Subcutaneous abdominal adipose tissue (tissue), 5 donors: ENCODE results near the gene MED27.
A peak's percentile ranks its signal among the peaks of the same experiment; 100 is the strongest.

Experiments used
- H3K27ac ChIP-seq: one replicate; pipeline ENCODE4 v1.7.0; 2013; ENCODE audit warnings: low read depth, mild to moderate bottlenecking, inconsistent platforms, low read length, moderate library complexity
- H3K27me3 ChIP-seq, 5 donors: one replicate each; pipeline ENCODE4 v1.7.0; 2013; ENCODE audit warnings: low read length in 5 of 5, inconsistent platforms in 1 of 5; ENCODE audit not compliant: control insufficient read depth in 5 of 5, insufficient read depth in 4 of 5
- H3K36me3 ChIP-seq, 5 donors: one replicate each; pipeline ENCODE4 v1.7.0; 2013; ENCODE audit warnings: low read length in 5 of 5; ENCODE audit not compliant: control insufficient read depth in 5 of 5, insufficient read depth in 5 of 5
- H3K4me1 ChIP-seq, 5 donors: one replicate each; pipeline ENCODE4 v1.7.0; 2013; ENCODE audit warnings: low read length in 5 of 5, mild to moderate bottlenecking in 3 of 5, moderate library complexity in 1 of 5; ENCODE audit not compliant: control insufficient read depth in 5 of 5, insufficient read depth in 5 of 5
- H3K4me3 ChIP-seq, 5 donors: one replicate each; pipeline ENCODE4 v1.7.0; 2013; ENCODE audit warnings: low read length in 5 of 5, low read depth in 1 of 5
- H3K9ac ChIP-seq, 5 donors: one replicate each; pipeline ENCODE4 v1.7.0; 2013; ENCODE audit warnings: low read length in 5 of 5, mild to moderate bottlenecking in 4 of 5, moderate library complexity in 3 of 5
- H3K9me3 ChIP-seq, 5 donors: one replicate each; pipeline ENCODE4 v1.7.0; 2013; ENCODE audit warnings: low read length in 5 of 5; ENCODE audit not compliant: control insufficient read depth in 5 of 5
- donor health status: healthy.
- donor health status: healthy.
- donor health status: healthy.
- donor health status: healthy.
- donor health status: healthy.

Gene MED27

GRCh38 chr9:132079391-132080091 is at the start of gene MED27:
Gene MED27 (minus strand): TSS chr9:132079867. CDS start chr9:132079844, 23 bp downstream.
- peak within 1 kb of the TSS; percentile 96 to 100 (median 99) for H3K9ac ChIP-seq
- peaks cover 3 to 21% (median 20%) of the 10 kb centered on the region in 5 donors for H3K4me1 ChIP-seq
- H3K27me3 ChIP-seq: no peaks in the 10 kb centered on the region
- H3K36me3 ChIP-seq: peaks cover 10 to 19% (median 16%) of the 10 kb centered on the region in 5 donors
- H3K4me3 ChIP-seq: peak within 1 kb of the TSS; percentile 86 to 99 (median 97)
- H3K27ac ChIP-seq: peak within 1 kb of the TSS; percentile 46
- H3K9me3 ChIP-seq: no peaks in the 10 kb centered on the region

GRCh38 chr9:132127888-132128534 is 48.3 kb upstream of the MED27 start:
- Histone ChIP-seq H3K4me1 (no peaks in the 10 kb centered on the region), H3K36me3 (no peaks in the 10 kb centered on the region), H3K9me3 (no peaks in the 10 kb centered on the region), H3K4me3 (no peak overlapping the region), H3K27me3 (peaks cover 17 to 65% (median 47%) of the 10 kb centered on the region in 5 donors), H3K27ac (no peak overlapping the region), H3K9ac (no peak overlapping the region)

- H3K4me3 ChIP-seq: no peak overlapping the region
- H3K27me3 ChIP-seq: peaks cover 17 to 63% (median 44%) of the 10 kb centered on the region in 5 donors
These were observed 47.1 kb upstream of the MED27 start for GRCh38 chr9:132126680-132127236.

GRCh38 chr9:132125944-132126679 is 46.4 kb upstream of the MED27 start:
- Histone ChIP-seq H3K27me3 (peaks cover 14 to 58% (median 39%) of the 10 kb centered on the region in 5 donors), H3K4me1 (no peaks in the 10 kb centered on the region), H3K9me3 (no peaks in the 10 kb centered on the region), H3K27ac (no peak overlapping the region), H3K4me3 (no peak overlapping the region), H3K36me3 (no peaks in the 10 kb centered on the region), H3K9ac (no peak overlapping the region)

More at GRCh38 chr9:132126680-132127236, 47.1 kb upstream of the MED27 start:
- Histone ChIP-seq H3K4me1 (no peaks in the 10 kb centered on the region), H3K27ac (no peak overlapping the region), H3K36me3 (no peaks in the 10 kb centered on the region), H3K9me3 (no peaks in the 10 kb centered on the region), H3K9ac (no peak overlapping the region)

GRCh38 chr9:132125361-132125760 is 45.7 kb upstream of the MED27 start:
- H3K27ac ChIP-seq: no peak overlapping the region
- peaks cover 14 to 55% (median 36%) of the 10 kb centered on the region in 5 donors for H3K27me3 ChIP-seq
- H3K9ac ChIP-seq: no peak overlapping the region
- H3K4me1 ChIP-seq: no peaks in the 10 kb centered on the region
- H3K36me3 ChIP-seq: no peaks in the 10 kb centered on the region
- no peak overlapping the region for H3K4me3 ChIP-seq
- H3K9me3 ChIP-seq: no peaks in the 10 kb centered on the region

GRCh38 chr9:132124800-132125199 is 45.1 kb upstream of the MED27 start:
- Histone ChIP-seq H3K27ac (no peak overlapping the region), H3K9me3 (no peaks in the 10 kb centered on the region), H3K4me1 (no peaks in the 10 kb centered on the region), H3K27me3 (peaks cover 14 to 53% (median 34%) of the 10 kb centered on the region in 5 donors), H3K9ac (no peak overlapping the region), H3K36me3 (no peaks in the 10 kb centered on the region), H3K4me3 (no peak overlapping the region)

- Histone ChIP-seq H3K27ac (no peak overlapping the region), H3K9ac (no peak overlapping the region), H3K9me3 (no peaks in the 10 kb centered on the region), H3K36me3 (no peaks in the 10 kb centered on the region), H3K4me3 (no peak overlapping the region), H3K27me3 (peaks cover 3 to 34% (median 27%) of the 10 kb centered on the region in 5 donors), H3K4me1 (no peaks in the 10 kb centered on the region)
These were observed 41.4 kb upstream of the MED27 start for GRCh38 chr9:132121021-132121420.

- Histone ChIP-seq H3K27me3 (peaks cover 0 to 18% (median 14%) of the 10 kb centered on the region in 5 donors), H3K36me3 (no peaks in the 10 kb centered on the region), H3K4me3 (no peak overlapping the region), H3K4me1 (no peaks in the 10 kb centered on the region), H3K27ac (no peak overlapping the region), H3K9me3 (no peaks in the 10 kb centered on the region), H3K9ac (no peak overlapping the region)
These were observed 38.0 kb upstream of the MED27 start for GRCh38 chr9:132117694-132118093.

GRCh38 chr9:132116583-132116982 is 36.9 kb upstream of the MED27 start:
- no peaks in the 10 kb centered on the region for H3K4me1 ChIP-seq
- H3K27me3 ChIP-seq: peaks cover 0 to 15% (median 9%) of the 10 kb centered on the region in 5 donors
- no peak overlapping the region for H3K9ac ChIP-seq
- H3K9me3 ChIP-seq: no peaks in the 10 kb centered on the region
- H3K4me3 ChIP-seq: no peak overlapping the region
- H3K27ac ChIP-seq: no peak overlapping the region
- no peaks in the 10 kb centered on the region for H3K36me3 ChIP-seq
